HG03159 (cell line): ENCODE results near the gene SLC25A18.
"Not testable (repeated sequence)": the region's sequence is repeated elsewhere in the genome, so short reads cannot be mapped to it uniquely, and the experiment has no call there.

Experiments used
- ATAC-seq: cut with Tn5 transposase; IDR thresholded peaks from one replicate; pipeline ENCODE4 v1.9.1; 2021; ENCODE audit warnings: mild to moderate bottlenecking, moderate library complexity; ENCODE audit not compliant: unreplicated experiment

Gene SLC25A18

GRCh38 chr22:17562906-17563870 lies at the start of gene SLC25A18:
Gene SLC25A18 (plus strand): TSS chr22:17563498. CDS start chr22:17579945, 16,447 bp downstream.
- ATAC-seq, result no peak

DNA sequence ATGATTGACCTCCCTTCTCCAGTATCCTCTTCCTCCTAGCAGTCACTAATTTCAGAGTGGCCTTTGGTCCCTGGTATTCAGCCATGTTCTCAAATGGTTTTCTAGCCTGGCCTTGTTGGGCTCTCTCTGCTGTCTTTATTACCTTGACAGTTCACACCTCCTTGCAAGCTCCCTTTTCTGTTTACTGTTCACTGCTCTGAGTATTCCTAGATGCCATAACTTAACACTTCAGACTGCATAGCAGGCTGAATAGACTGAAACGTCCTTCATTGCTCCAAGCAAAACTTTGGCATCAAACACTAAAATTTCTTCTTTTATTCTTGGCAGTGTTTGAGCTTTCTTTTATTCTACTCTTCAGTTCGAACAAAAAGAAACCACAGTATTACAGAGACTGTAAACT lies 49.7 kb upstream of the SLC25A18 start:
- ATAC-seq, result no peak

DNA sequence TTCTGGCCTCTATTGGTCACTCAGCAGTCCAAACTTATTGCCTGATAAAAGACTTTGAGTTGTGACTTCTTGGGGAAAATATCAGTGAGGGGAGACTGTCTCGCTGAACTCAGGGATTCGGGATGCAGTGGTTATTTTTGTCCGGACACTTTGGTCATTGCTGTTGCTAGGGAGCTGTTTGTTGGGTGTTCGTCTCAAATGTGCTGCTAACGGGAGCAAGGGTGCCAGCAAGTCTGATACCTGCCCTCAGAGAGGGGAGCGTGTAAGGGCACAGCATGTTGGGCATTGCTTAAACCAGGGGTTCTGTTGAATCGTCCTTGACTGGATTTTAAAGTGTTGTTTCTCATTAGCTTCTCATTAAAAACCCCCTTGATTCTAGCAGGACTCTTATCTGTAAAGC lies 49.2 kb upstream of the SLC25A18 start:
- ATAC-seq, result no peak

GRCh38 chr22:17518406-17518805 lies 44.9 kb upstream of the SLC25A18 start:
- ATAC-seq, result no peak

DNA sequence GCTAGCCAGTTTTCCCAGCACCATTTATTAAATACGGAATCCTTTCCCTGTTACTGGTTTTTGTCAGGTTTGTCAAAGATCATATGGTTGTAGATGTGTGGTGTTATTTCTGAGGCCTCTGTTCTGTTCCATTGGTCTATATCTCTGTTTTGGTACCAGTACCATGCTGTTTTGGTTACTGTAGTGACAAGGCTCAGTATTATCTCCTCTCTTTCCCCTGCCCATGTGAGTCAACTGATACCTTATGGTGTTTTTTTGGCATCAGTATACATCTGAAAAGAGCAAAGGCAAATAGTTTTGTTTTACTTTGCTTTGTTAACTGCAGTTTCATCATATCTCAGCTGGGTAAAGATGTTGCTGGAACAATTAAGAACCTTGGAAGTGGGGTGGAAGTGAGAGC lies 41.3 kb upstream of the SLC25A18 start:
- ATAC-seq, result not testable (repeated sequence)

- ATAC-seq, result no peak
These were observed 39.4 kb upstream of the SLC25A18 start for GRCh38 chr22:17523925-17524324.

- ATAC-seq, result no peak
These were observed 27.0 kb upstream of the SLC25A18 start for GRCh38 chr22:17536269-17536668.

GRCh38 chr22:17537155-17537554 lies 26.1 kb upstream of the SLC25A18 start:
- no peak for ATAC-seq

- no peak for ATAC-seq
These were observed 22.8 kb upstream of the SLC25A18 start for GRCh38 chr22:17540481-17540880.

DNA sequence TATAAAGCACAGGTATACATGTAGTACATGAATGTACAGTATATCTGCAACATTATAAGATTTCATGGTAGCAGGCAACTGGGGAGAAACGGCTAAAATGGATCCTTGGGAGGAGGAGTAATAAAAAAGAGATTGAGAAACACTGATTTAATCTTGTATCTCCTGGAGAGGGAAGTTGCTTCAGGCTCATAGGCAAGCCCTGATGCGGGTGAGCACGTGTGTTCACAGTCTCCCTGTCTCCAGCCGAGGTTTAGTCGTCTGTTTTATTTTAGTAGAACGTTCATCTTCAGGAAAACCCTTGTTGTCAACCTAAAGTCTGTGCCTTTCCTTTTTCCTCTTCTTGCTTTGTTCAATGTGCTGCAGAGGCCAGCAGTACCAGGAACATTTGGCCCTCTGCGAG lies 21.8 kb upstream of the SLC25A18 start:
- no peak for ATAC-seq

GRCh38 chr22:17542452-17542851 lies 20.8 kb upstream of the SLC25A18 start:
- no peak for ATAC-seq

DNA sequence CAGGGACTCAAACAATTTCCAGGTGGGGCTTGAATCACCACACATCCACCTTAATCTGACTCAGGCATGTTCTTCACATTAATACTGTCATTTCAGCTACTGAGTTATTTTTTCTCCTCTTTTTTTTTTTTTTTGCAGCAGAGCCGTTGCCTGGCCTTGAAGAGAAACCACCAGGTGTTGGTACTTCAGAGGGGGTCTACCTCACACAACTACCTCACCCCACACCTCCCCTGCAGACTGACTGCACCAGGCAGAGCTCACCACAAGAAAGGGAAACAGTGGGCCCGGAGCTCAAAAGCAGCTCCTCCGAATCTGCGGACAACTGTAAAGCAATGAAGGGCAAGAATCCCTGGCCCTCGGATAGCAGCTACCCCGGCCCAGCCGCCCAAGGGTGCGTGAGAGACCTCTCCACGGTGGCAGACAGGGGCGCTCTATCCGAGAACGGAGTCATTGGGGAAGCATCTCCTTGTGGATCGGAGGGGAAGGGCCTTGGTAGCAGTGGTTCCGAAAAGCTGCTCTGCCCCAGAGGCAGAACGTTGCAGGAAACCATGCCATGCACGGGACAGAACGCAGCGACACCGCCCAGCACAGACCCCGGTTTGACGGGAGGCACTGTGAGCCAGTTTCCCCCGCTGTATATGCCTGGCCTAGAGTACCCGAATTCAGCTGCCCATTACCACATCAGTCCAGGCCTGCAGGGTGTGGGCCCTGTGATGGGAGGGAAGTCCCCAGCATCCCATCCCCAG lies 15.1 kb upstream of the SLC25A18 start:
- no peak for ATAC-seq

DNA sequence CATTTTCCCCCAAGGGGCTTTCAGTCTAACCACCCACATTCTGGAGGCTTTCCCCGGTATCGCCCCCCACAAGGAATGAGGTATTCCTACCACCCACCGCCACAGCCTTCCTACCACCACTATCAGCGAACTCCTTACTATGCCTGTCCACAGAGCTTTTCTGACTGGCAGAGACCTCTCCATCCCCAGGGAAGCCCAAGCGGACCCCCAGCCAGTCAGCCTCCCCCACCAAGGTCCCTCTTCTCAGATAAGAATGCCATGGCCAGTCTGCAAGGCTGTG lies 14.6 kb upstream of the SLC25A18 start:
- no peak for ATAC-seq

GRCh38 chr22:17549183-17549582 lies 14.1 kb upstream of the SLC25A18 start:
- no peak for ATAC-seq

- no peak for ATAC-seq
These were observed 13.6 kb upstream of the SLC25A18 start for GRCh38 chr22:17549655-17550054.

DNA sequence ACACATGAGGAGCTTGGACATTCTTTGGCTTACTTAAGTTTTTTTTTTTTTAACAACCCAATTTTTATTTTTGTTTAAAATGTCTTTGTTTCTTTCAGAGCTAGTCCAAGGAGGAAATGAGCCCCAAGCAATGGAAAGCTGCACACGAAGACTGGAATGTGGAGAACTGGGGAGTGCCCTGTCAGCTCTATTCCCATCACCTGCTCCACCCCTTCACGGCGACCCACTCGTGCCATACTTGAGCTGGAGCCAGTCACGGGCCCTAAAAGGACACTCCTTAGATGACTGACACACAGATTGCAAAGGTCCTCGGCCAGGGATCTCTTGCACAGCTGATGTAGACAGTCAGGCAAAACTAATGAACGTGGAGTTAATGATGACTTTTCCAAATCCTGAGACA lies 10.6 kb upstream of the SLC25A18 start:
- no peak for ATAC-seq

DNA sequence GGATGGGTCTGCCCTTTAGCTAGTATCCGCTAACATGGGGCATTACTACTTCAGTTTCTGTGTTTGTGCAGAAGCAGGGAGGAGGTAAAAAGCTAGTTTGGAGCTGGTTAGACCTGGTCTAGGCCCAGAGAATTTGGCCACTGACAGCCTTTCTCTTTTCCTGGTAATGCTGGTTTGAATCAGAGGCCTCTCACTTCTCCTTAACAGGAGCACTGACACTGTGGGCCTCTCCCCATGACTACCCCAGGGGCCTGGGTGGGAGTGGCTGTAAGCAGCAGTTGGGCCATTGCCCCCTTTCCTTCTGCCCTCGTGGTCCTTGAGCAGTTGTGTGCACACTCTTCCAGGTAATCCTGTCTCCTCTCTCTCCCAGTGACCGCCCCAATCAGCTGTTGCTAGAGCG lies 8.5 kb upstream of the SLC25A18 start:
- no peak for ATAC-seq

- ATAC-seq, result no peak
These were observed 4.1 kb upstream of the SLC25A18 start for GRCh38 chr22:17559188-17559587.

GRCh38 chr22:17563936-17564391 lies 666 bp downstream of the SLC25A18 start:
- no peak for ATAC-seq

DNA sequence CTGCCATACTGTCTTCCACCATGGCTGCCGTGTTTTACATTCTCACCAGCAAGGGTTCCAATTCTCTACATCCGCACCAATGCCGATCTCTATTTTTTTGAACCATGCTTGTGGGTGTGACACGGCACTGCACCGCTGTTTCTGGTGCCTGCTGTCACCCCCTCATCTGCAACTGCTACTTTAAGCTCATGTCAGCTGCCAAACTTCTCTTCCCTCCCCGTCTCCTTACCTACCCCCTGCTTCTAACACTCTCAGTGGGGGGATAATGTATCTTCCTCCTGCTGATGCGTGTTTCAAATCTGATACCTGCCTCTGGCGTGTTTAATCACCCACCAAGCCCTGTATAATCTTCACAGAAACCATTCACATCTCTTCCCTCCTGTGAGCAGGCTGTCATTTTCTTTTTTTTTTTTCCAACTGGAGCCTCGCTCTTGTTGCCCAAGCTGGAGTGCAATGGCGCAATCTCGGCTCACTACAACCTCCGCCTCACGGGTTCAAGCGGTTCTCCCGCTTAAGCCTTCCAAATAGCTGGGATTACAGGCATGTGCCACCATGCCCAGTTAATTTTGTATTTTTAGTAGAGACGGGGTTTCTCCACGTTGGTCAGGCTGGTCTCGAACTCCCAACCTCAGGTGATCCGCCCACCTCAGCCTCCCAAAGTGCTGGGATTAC lies 2.9 kb downstream of the SLC25A18 start:
- ATAC-seq, result not testable (repeated sequence)

DNA sequence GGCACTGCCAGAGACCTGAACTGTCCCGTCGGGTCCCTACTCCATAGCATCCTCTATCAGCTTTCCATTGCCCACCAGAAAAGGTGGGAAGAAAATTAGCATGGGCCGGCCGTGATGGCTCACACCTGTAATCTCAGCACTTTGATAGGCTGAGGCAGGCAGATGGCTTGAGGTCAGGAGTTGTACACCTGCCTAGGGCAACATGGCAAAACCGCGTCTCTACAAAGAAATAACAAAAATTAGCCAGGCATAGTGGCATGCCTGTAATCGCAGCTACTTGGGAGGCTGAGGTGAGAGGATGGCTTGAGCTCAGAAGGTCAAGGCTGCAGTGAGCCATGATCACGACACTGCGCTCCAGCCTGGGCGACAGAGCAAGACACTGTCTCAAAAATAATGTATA lies 3.5 kb downstream of the SLC25A18 start:
- ATAC-seq, result no peak
